ENCODE data around the gene C10orf105.

GRCh38 chr10:71708897-71709882 is 10.4 kb downstream of the C10orf105 start:
- TF ChIP-seq SUZ12 (IDR thresholded peaks at IDR 0.05; ENCODE audit: extremely low read depth, insufficient read depth, insufficient read length) (no peak), YY1 (IDR thresholded peaks at IDR 0.05; ENCODE audit: insufficient read depth, insufficient read length) (no peak), ZNF274 (IDR thresholded peaks at IDR 0.05; ENCODE audit: low read depth, low read length) (no peak)
